Transverse colon (tissue), 4 donors: ENCODE results near the gene RTP2.

Experiments
- CTCF ChIP-seq, 5 experiments: fragments of 200-600 bp in 3 of 5; fragments of 450-650 bp in 2 of 5; sonication (generic) in 3 of 5; IDR thresholded peaks; 1 replicate in 2 of 5; 2 replicates in 3 of 5; pipeline ENCODE4 v1.5.1; 2016 to 2017; ENCODE audit warnings: antibody characterized with exemption in 5 of 5, inconsistent platforms in 3 of 5, mild to moderate bottlenecking in 2 of 5, moderate library complexity in 1 of 5
- POLR2A ChIP-seq: fragments of 450-650 bp; IDR thresholded peaks from one replicate; pipeline ENCODE4 v1.6.1; 2016; ENCODE audit warnings: antibody characterized with exemption, mild to moderate bottlenecking, moderate library complexity
- POLR2AphosphoS5 ChIP-seq, 3 donors: sonication (generic); formaldehyde crosslinking; IDR thresholded peaks; one replicate each; pipeline ENCODE4 v1.6.1; 2016; ENCODE audit warnings: antibody characterized with exemption in 3 of 3

GRCh38 chr3:187685948-187686347 is 16.4 kb downstream of the RTP2 start:
- TF ChIP-seq POLR2A (no peak), CTCF (IDR thresholded peaks at IDR 0.05) (no peak), POLR2AphosphoS5 (IDR thresholded peaks at IDR 0.05) (no peak)
